Pancreas (tissue), 10 donors: ENCODE results near the gene DAND5. TPM values are rescaled to one million over a fixed set of nuclear protein-coding genes. Genes with fewer than 3 reads are reported as not detected.

Experiments
- ATAC-seq, 4 donors: fragments of 200-7000 bp; cut with Tn5 transposase; one replicate each; pipeline versions ENCODE4 v1.8.0 to v1.9.1; 2020; ENCODE audit warnings: mild to moderate bottlenecking in 4 of 4, moderate library complexity in 4 of 4
- DNase-seq, 6 donors: peaks; one replicate each; pipeline ENCODE4 v3.0.0-alpha.2; 2020
- FAIRE-seq: peaks from 2 replicates; lab custom pipeline; 2012; peaks lifted over from hg19 to GRCh38; lab: Jason Lieb, UNC
- H3K27ac ChIP-seq, 4 donors: fragments of 200-600 bp; sonication (generic); 1 replicate in 3 of 4; 2 replicates in 1 of 4; pipeline versions ENCODE4 v1.5.0 to v1.8.0; 2020
- H3K27me3 ChIP-seq, 4 donors: fragments of 200-600 bp; one replicate each; pipeline ENCODE4 v1.8.0; 2021
- H3K36me3 ChIP-seq, 3 donors: fragments of 200-600 bp; sonication (generic) in 1 of 3; one replicate each; pipeline versions ENCODE4 v1.5.0 to v1.8.0; 2020 to 2021
- H3K4me1 ChIP-seq, 3 donors: fragments of 200-600 bp; one replicate each; pipeline ENCODE4 v1.8.0; 2021
- H3K4me3 ChIP-seq, 4 donors: fragments of 200-600 bp; sonication (generic) in 2 of 4; one replicate each; pipeline versions ENCODE4 v1.5.0 to v1.8.0; 2020 to 2021
- H3K9me3 ChIP-seq, 4 donors: fragments of 200-600 bp; one replicate each; pipeline ENCODE4 v1.8.0; 2021
- CTCF ChIP-seq, 4 donors: fragments of 200-600 bp; sonication (generic) in 3 of 4; IDR thresholded peaks; one replicate each; pipeline versions ENCODE4 v1.5.0 to v1.8.0; 2021; ENCODE audit warnings: antibody characterized with exemption in 4 of 4
- whole genome bisulfite sequencing, 2 donors: extraction: QIAGEN DNeasy Blood & Tissue Kit; methylation state at CpG; one replicate each; pipeline ENCODE4 v1.1.7; 2013; 5-methylcytosine and 5-hydroxymethylcytosine counted together
- intact Hi-C, 3 donors: fragments of 100-400 bp; cut with DNase I; formaldehyde crosslinking; loops; one replicate each; pipeline versions ENCODE4 v1.11.1 to v1.14.2; 2022
- polyA plus RNA-seq, 2 donors: library from polyadenylated mRNA; stranded (reverse); fragments of 200-250 nt; gene quantifications; one replicate each; pipeline ENCODE4 v1.2.3, GENCODE V29; 2013
- total RNA-seq, 6 donors: library from RNA; stranded (reverse); fragmentation: NEBNext Ultra II Directional in 4 of 6; extraction: Animal tissue kit (Norgen Biotek cat#: 25700) in 4 of 6; gene quantifications; one replicate each; pipeline versions ENCODE4 v1.2.1 to v1.2.4, GENCODE V29; 2021 to 2023
- donor health status: healthy with polysubstance abuse.
- donor health status: DM: no; HTN: no; CAD: no; lungs with moderate emphysema.
- donor health status: DM: no; HTN: no; CAD: no.
- donor health status: control.
- donor health status: control.
- donor health status: Bipolar disorder and iron deficiency.
- donor health status: DM: yes; HTN: yes; CAD: no.
- donor health status: DM: no; HTN: no; CAD: no.
- donor health status: DM: no; HTN: no; CAD: no.
- donor health status: DM: yes; HTN: yes; CAD: no.

The DAND5 gene
- total RNA-seq (under 1 TPM in 3 of 6 donors, not detected in 3; 0.12 to 0.23 (median 0.12) TPM), polyA plus RNA-seq (under 1 TPM in 1 of 2 donors, not detected in 1; 0.16 TPM)

GRCh38 chr19:12969292-12969988, at the start of gene DAND5:
DAND5 (plus strand) TSS chr19:12969576; CDS start chr19:12969661, 85 bp downstream.
- H3K27ac ChIP-seq: peak within 1 kb of the TSS in 1 of 4 donors; percentile 17
- peaks cover 0 to 3% (median 0%) of the 10 kb centered on the region in 3 donors for H3K4me1 ChIP-seq
- FAIRE-seq (no peak), DNase-seq (peak in 2 of 6 donors; percentile 71 to 85), ATAC-seq (peak in 2 of 4 donors; percentile 40 to 42)
- no peaks in the 10 kb centered on the region for H3K27me3 ChIP-seq
- no peak within 1 kb of the TSS for H3K4me3 ChIP-seq
- H3K9me3 ChIP-seq: no peaks in the 10 kb centered on the region
- TF ChIP-seq CTCF (IDR thresholded peaks at IDR 0.05): no peak
- intact Hi-C loops: no loop called here
- WGBS, 2 donors: 28 to 35% methylated on average over 14 of the region's 14 CpGs
- no peaks in the 10 kb centered on the region for H3K36me3 ChIP-seq

GRCh38 chr19:12921047-12921446, 48.3 kb upstream of the DAND5 start:
- DNase-seq (no peak), ATAC-seq (no peak), FAIRE-seq (no peak)
- 47 to 52% methylated on average over 3 of the region's 3 CpGs for WGBS, 2 donors
- Histone ChIP-seq H3K27me3 (no peaks in the 10 kb centered on the region), H3K9me3 (no peaks in the 10 kb centered on the region), H3K4me3 (no peak overlapping the region), H3K36me3 (peaks cover 5 to 33% (median 30%) of the 10 kb centered on the region in 3 donors), H3K27ac (no peak overlapping the region), H3K4me1 (no peaks in the 10 kb centered on the region)
- no peak for TF ChIP-seq CTCF (IDR thresholded peaks at IDR 0.05)
- intact Hi-C loops: no loop called here

- DNase-seq (no peak), ATAC-seq (no peak), FAIRE-seq (no peak)
- 97 to 100% methylated on average over 4 of the region's 4 CpGs for WGBS, 2 donors
- Histone ChIP-seq H3K4me3 (no peak overlapping the region), H3K36me3 (peaks cover 9 to 48% (median 43%) of the 10 kb centered on the region in 3 donors), H3K4me1 (no peaks in the 10 kb centered on the region), H3K27me3 (no peaks in the 10 kb centered on the region), H3K27ac (no peak overlapping the region), H3K9me3 (no peaks in the 10 kb centered on the region)
- TF ChIP-seq CTCF (IDR thresholded peaks at IDR 0.05): no peak
- intact Hi-C loops: no loop called here
Measured at GRCh38 chr19:12922959-12923358, 46.4 kb upstream of the DAND5 start.

GRCh38 chr19:12924621-12925310, 44.6 kb upstream of the DAND5 start:
- Histone ChIP-seq H3K27ac (no peak overlapping the region), H3K9me3 (no peaks in the 10 kb centered on the region)
- WGBS, 2 donors: 94 to 96% methylated on average over 27 to 29 of the region's 29 CpGs

More at GRCh38 chr19:12924621-12925310, 44.6 kb upstream of the DAND5 start:
- no peak overlapping the region for H3K4me3 ChIP-seq
- TF ChIP-seq CTCF (IDR thresholded peaks at IDR 0.05): no peak
- H3K36me3 ChIP-seq: peaks cover 9 to 53% (median 52%) of the 10 kb centered on the region in 3 donors
- DNase-seq: no peak
- intact Hi-C loops: no loop called here
- no peak for ATAC-seq
- no peaks in the 10 kb centered on the region for H3K27me3 ChIP-seq
- H3K4me1 ChIP-seq: no peaks in the 10 kb centered on the region
- FAIRE-seq: no peak
